Left lung (tissue), 10 donors: Measurements from ENCODE around the gene PRICKLE1. TPM values are rescaled to one million over a fixed set of nuclear protein-coding genes. Genes with fewer than 3 reads are reported as not detected.
A peak's percentile ranks its signal among the peaks of the same experiment; 100 is the strongest.

Experiments used
- ATAC-seq: fragments of 200-7000 bp; cut with Tn5 transposase; one replicate; pipeline ENCODE4 v1.9.1; 2020; ENCODE audit warnings: moderate library complexity
- DNase-seq, 4 donors: peaks; one replicate each; pipeline ENCODE4 v3.0.0-alpha.2; 2013 to 2020
- H3K27ac ChIP-seq, 2 donors: fragments of 200-600 bp; sonication (generic) in 1 of 2; one replicate each; pipeline versions ENCODE4 v1.5.0 to v1.8.0; 2020 to 2021
- H3K27me3 ChIP-seq, 2 donors: fragments of 200-600 bp; sonication (generic) in 1 of 2; one replicate each; pipeline versions ENCODE4 v1.5.0 to v1.8.0; 2020 to 2021
- H3K36me3 ChIP-seq, 2 donors: fragments of 200-600 bp; sonication (generic) in 1 of 2; one replicate each; pipeline versions ENCODE4 v1.5.0 to v1.8.0; 2020 to 2021
- H3K4me1 ChIP-seq, 2 donors: fragments of 200-600 bp; one replicate each; pipeline ENCODE4 v1.8.0; 2021
- H3K4me3 ChIP-seq, 2 donors: fragments of 200-600 bp; sonication (generic) in 1 of 2; one replicate each; pipeline versions ENCODE4 v1.5.0 to v1.8.0; 2020 to 2021; ENCODE audit warnings: mild to moderate bottlenecking in 1 of 2
- H3K9me3 ChIP-seq, 2 donors: fragments of 200-600 bp; sonication (generic) in 1 of 2; one replicate each; pipeline versions ENCODE4 v1.5.0 to v1.8.0; 2020 to 2021
- CTCF ChIP-seq, 2 donors: fragments of 200-600 bp; sonication (generic) in 1 of 2; IDR thresholded peaks; one replicate each; pipeline versions ENCODE4 v1.5.0 to v1.8.0; 2021; ENCODE audit warnings: antibody characterized with exemption in 2 of 2
- intact Hi-C, 2 donors: fragments of 100-400 bp; cut with DNase I; formaldehyde crosslinking; loops; one replicate each; pipeline versions ENCODE4 v1.11.2 to v1.14.2; 2022
- polyA plus RNA-seq, 6 donors: library from polyadenylated mRNA; unstranded; fragments of 120-200 nt; gene quantifications; one replicate each; pipeline ENCODE4 v1.2.1, GENCODE V29; 2013; ENCODE audit not compliant: insufficient read length in 6 of 6
- total RNA-seq, 2 donors: library from RNA; stranded (reverse); fragmentation: NEBNext Ultra II Directional; extraction: Animal tissue kit (Norgen Biotek cat#: 25700); gene quantifications; one replicate each; pipeline ENCODE4 v1.2.1, GENCODE V29; 2021
- donor health status: DM: no; HTN: yes; CAD: no.
- donor health status: DM: no; HTN: no; CAD: no.

Gene PRICKLE1
- total and polyA plus RNA-seq, 8 donors: 17.4 to 62.8 (median 49.1) TPM

GRCh38 chr12:42564556-42564955 is 25.0 kb downstream of the PRICKLE1 start:
- Histone ChIP-seq H3K4me1 (peaks cover 3% of the 10 kb centered on the region in 2 donors), H3K27ac (no peak overlapping the region), H3K9me3 (no peaks in the 10 kb centered on the region), H3K4me3 (no peak overlapping the region), H3K27me3 (no peaks in the 10 kb centered on the region), H3K36me3 (no peaks in the 10 kb centered on the region)
- intact Hi-C loops: no loop called here
- ATAC-seq: no peak
- DNase-seq: no peak
- no peak for TF ChIP-seq CTCF (IDR thresholded peaks at IDR 0.05)

GRCh38 chr12:42560977-42561376 is 28.6 kb downstream of the PRICKLE1 start:
- no peaks in the 10 kb centered on the region for H3K27me3 ChIP-seq
- TF ChIP-seq CTCF (IDR thresholded peaks at IDR 0.05): no peak
- peaks cover 0 to 3% of the 10 kb centered on the region in 2 donors for H3K4me1 ChIP-seq
- H3K4me3 ChIP-seq: no peak overlapping the region
- H3K27ac ChIP-seq: no peak overlapping the region
- DNase-seq (no peak), ATAC-seq (no peak)
- intact Hi-C loops: no loop called here
- no peaks in the 10 kb centered on the region for H3K36me3 ChIP-seq
- no peaks in the 10 kb centered on the region for H3K9me3 ChIP-seq

GRCh38 chr12:42557586-42558172 is 31.9 kb downstream of the PRICKLE1 start:
- Histone ChIP-seq H3K9me3 (no peaks in the 10 kb centered on the region), H3K4me3 (no peak overlapping the region), H3K4me1 (no peaks in the 10 kb centered on the region), H3K27me3 (no peaks in the 10 kb centered on the region), H3K36me3 (no peaks in the 10 kb centered on the region), H3K27ac (no peak overlapping the region)
- DNase-seq (no peak), ATAC-seq (no peak)
- intact Hi-C loops: no loop called here
- no peak for TF ChIP-seq CTCF (IDR thresholded peaks at IDR 0.05)

GRCh38 chr12:42556917-42557316 is 32.6 kb downstream of the PRICKLE1 start:
- no peak overlapping the region for H3K4me3 ChIP-seq
- ATAC-seq: peak; percentile 59
- H3K9me3 ChIP-seq: no peaks in the 10 kb centered on the region
- no peaks in the 10 kb centered on the region for H3K4me1 ChIP-seq
- TF ChIP-seq CTCF (IDR thresholded peaks at IDR 0.05): no peak
- H3K27ac ChIP-seq: no peak overlapping the region
- no peak for DNase-seq
- no peaks in the 10 kb centered on the region for H3K27me3 ChIP-seq
- H3K36me3 ChIP-seq: no peaks in the 10 kb centered on the region
- intact Hi-C loops: no loop called here

GRCh38 chr12:42552822-42553221 is 36.7 kb downstream of the PRICKLE1 start:
- DNase-seq: no peak
- Histone ChIP-seq H3K27ac (no peak overlapping the region), H3K9me3 (no peaks in the 10 kb centered on the region), H3K36me3 (no peaks in the 10 kb centered on the region), H3K4me1 (peaks cover 0 to 3% of the 10 kb centered on the region in 2 donors), H3K4me3 (no peak overlapping the region), H3K27me3 (no peaks in the 10 kb centered on the region)
- TF ChIP-seq CTCF (IDR thresholded peaks at IDR 0.05): no peak
- intact Hi-C loops: no loop called here
- no peak for ATAC-seq
